HepG2 (cell line): ENCODE results near the gene MTOR. TPM values are rescaled to one million over a fixed set of nuclear protein-coding genes. Genes with fewer than 3 reads are reported as not detected.

ENCODE experiments used
- ATAC-seq: fragments of 200-7000 bp; cut with Tn5 transposase; 3 replicates; pipeline ENCODE4 v1.9.1; 2020; ENCODE audit warnings: mild to moderate bottlenecking, moderate library complexity
- BruUV-seq: library from RNA; stranded (reverse); fragments of 400-500 nt; replicated peaks from 2 replicates; lab custom pipeline; 2021; lab: Mats Ljungman, UMichigan
- CTCF ChIA-PET: fragments of 300-600 bp; formaldehyde crosslinking; extraction: SDS; loops from one replicate; lab custom pipeline; 2021; ENCODE audit warnings: low total read pairs, inconsistent platforms, low intra/inter-chr PET ratio; lab: Yijun Ruan, JAX
- POLR2A ChIA-PET: fragments of 350-600 bp; sonication (Branson Sonifier 250); formaldehyde crosslinking; loops from one replicate; lab custom pipeline; 2020; ENCODE audit warnings: antibody characterized with exemption, inconsistent platforms; lab: Yijun Ruan, JAX
- DNase-seq: peaks from one replicate; pipeline ENCODE4 v3.0.0-alpha.2; 2015; ENCODE audit warnings: low spot score
- FAIRE-seq: peaks from 3 replicates; lab custom pipeline; 2011; peaks lifted over from hg19 to GRCh38; lab: Jason Lieb, UNC
- H2AFZ ChIP-seq: one replicate; pipeline ENCODE4 v1.6.1; 2011; ENCODE audit warnings: low read length, inconsistent platforms
- H3K27ac ChIP-seq: fragments of 300-600 bp; 3 replicates; pipeline ENCODE4 v1.8.0; 2011; ENCODE audit warnings: mixed run types, mild to moderate bottlenecking, mixed read lengths, low read length, inconsistent platforms; ENCODE audit not compliant: insufficient read depth; ENCODE audit errors: extremely low read length
- H3K27me3 ChIP-seq, 2 experiments: fragments of 200-600 bp in 1 of 2; 2 replicates in 1 of 2; 3 replicates in 1 of 2; pipeline versions ENCODE4 v1.6.0 to v1.8.0; 2011; ENCODE audit warnings: low read length in 2 of 2, mild to moderate bottlenecking in 2 of 2, moderate library complexity in 2 of 2, inconsistent platforms in 1 of 2; ENCODE audit not compliant: insufficient read depth in 2 of 2, control insufficient read depth in 1 of 2
- H3K36me3 ChIP-seq, 2 experiments: fragments of 200-600 bp in 1 of 2; replicated peaks in 1 of 2; 2 replicates in 1 of 2; 3 replicates in 1 of 2; pipeline versions ENCODE4 v1.5.1 to v1.8.0; 2011; ENCODE audit warnings: low read length in 2 of 2, inconsistent platforms in 1 of 2; ENCODE audit not compliant: insufficient read depth in 2 of 2, control insufficient read depth in 1 of 2
- H3K4me1 ChIP-seq: 2 replicates; pipeline ENCODE4 v1.5.1; 2012; ENCODE audit warnings: low read length, inconsistent platforms; ENCODE audit not compliant: insufficient read depth
- H3K4me2 ChIP-seq: 2 replicates; pipeline ENCODE4 v1.6.0; 2011; ENCODE audit warnings: low read depth, low read length, inconsistent platforms
- H3K4me3 ChIP-seq, 3 experiments: fragments of 200-600 bp in 1 of 3; sonication (generic), shearing (Covaris generic) in 1 of 3; replicated peaks in 1 of 3; 2 replicates each; pipeline ENCODE4 v1.5.1; 2011 to 2016; ENCODE audit warnings: low read length in 3 of 3, inconsistent platforms in 2 of 3, low read depth in 2 of 3, mild to moderate bottlenecking in 2 of 3, control low read depth in 1 of 3, mixed read lengths in 1 of 3; ENCODE audit not compliant: insufficient read depth in 1 of 3
- H3K79me2 ChIP-seq: one replicate; pipeline ENCODE4 v1.6.1; 2011; ENCODE audit warnings: low read length, inconsistent platforms; ENCODE audit not compliant: insufficient read depth
- H3K9ac ChIP-seq: 2 replicates; pipeline ENCODE4 v1.6.0; 2011; ENCODE audit warnings: mild to moderate bottlenecking, low read depth, low read length, inconsistent platforms; ENCODE audit not compliant: insufficient read depth
- H3K9me3 ChIP-seq: 2 replicates; pipeline ENCODE4 v1.5.1; 2012; ENCODE audit warnings: mild to moderate bottlenecking, low read length
- H4K20me1 ChIP-seq: 2 replicates; pipeline ENCODE4 v1.6.0; 2011; ENCODE audit warnings: inconsistent platforms, mild to moderate bottlenecking, low read length, moderate library complexity; ENCODE audit not compliant: insufficient read depth
- ARHGAP35 ChIP-seq: sonication (generic); formaldehyde crosslinking; IDR thresholded peaks from 2 replicates; pipeline ENCODE4 v1.9.0; 2022; ENCODE audit warnings: mild to moderate bottlenecking, inconsistent platforms, moderate library complexity, missing genetic modification reagents, borderline replicate concordance
- GABPB1 ChIP-seq: IDR thresholded peaks from 2 replicates; pipeline ENCODE4 v1.6.1; 2016; ENCODE audit warnings: mild to moderate bottlenecking, missing genetic modification reagents, moderate library complexity, missing compliant biosample characterization
- IRX3 ChIP-seq: sonication (generic); formaldehyde crosslinking; IDR thresholded peaks from 2 replicates; pipeline ENCODE4 v1.8.1; 2023; ENCODE audit warnings: mild to moderate bottlenecking, low read depth, missing genetic modification reagents, borderline replicate concordance
- POGZ ChIP-seq: sonication (generic); formaldehyde crosslinking; IDR thresholded peaks from 2 replicates; pipeline ENCODE4 v1.4.0; 2020; ENCODE audit warnings: mild to moderate bottlenecking, missing genetic modification reagents
- PRDM15 ChIP-seq: sonication (generic); formaldehyde crosslinking; IDR thresholded peaks from 2 replicates; pipeline ENCODE4 v1.4.0; 2020; ENCODE audit warnings: missing genetic modification reagents
- TBL1XR1 ChIP-seq: fragments of 150-350 bp; IDR thresholded peaks from 2 replicates; pipeline ENCODE4 v1.6.1; 2014; ENCODE audit warnings: borderline replicate concordance, low read length; ENCODE audit not compliant: partially characterized antibody
- TBX3 ChIP-seq: fragments of 450-650 bp; IDR thresholded peaks from 2 replicates; pipeline ENCODE4 v1.6.1; 2017; ENCODE audit warnings: antibody characterized with exemption, mild to moderate bottlenecking, inconsistent platforms, borderline replicate concordance
- TRIM24 ChIP-seq: sonication (generic); formaldehyde crosslinking; IDR thresholded peaks from 2 replicates; pipeline ENCODE4 v1.8.0; 2022; ENCODE audit warnings: mild to moderate bottlenecking, missing genetic modification reagents
- XBP1 ChIP-seq: sonication (generic); formaldehyde crosslinking; IDR thresholded peaks from 2 replicates; pipeline ENCODE4 v1.5.0; 2020; ENCODE audit warnings: missing genetic modification reagents
- ZIK1 ChIP-seq: sonication (generic); formaldehyde crosslinking; IDR thresholded peaks from 2 replicates; pipeline ENCODE4 v1.5.0; 2020; ENCODE audit warnings: mild to moderate bottlenecking, low read depth, missing genetic modification reagents, borderline replicate concordance
- ZNF7 ChIP-seq: IDR thresholded peaks from 2 replicates; pipeline ENCODE4 v1.6.1; 2016; ENCODE audit warnings: missing biosample characterization, missing genetic modification reagents
- ZNF740 ChIP-seq: sonication (generic); formaldehyde crosslinking; IDR thresholded peaks from 2 replicates; pipeline ENCODE4 v1.4.0; 2020; ENCODE audit warnings: missing genetic modification reagents
- ZNF780A ChIP-seq: sonication (generic); formaldehyde crosslinking; IDR thresholded peaks from 2 replicates; pipeline ENCODE4 v1.8.0; 2022; ENCODE audit warnings: mild to moderate bottlenecking, missing genetic modification reagents, moderate library complexity
- WGBS: methylation state at CpG from one replicate; pipeline ENCODE4 v1.1.6; 2017; ENCODE audit warnings: low lambda C conversion rate; 5-methylcytosine and 5-hydroxymethylcytosine counted together
- in situ Hi-C: cut with HindIII; loops from 2 replicates; pipeline ENCODE4 v1.10.0; 2017; ENCODE audit warnings: low pct_unique_long_range_greater_than_20kb; ENCODE audit not compliant: extremely low pct_ligation_motif_present
- intact Hi-C: fragments of 100-400 bp; cut with micrococcal nuclease; formaldehyde crosslinking; loops from one replicate; pipeline ENCODE4 v1.10.0; 2022; ENCODE audit not compliant: unreplicated experiment
- polyA plus RNA-seq, 8 experiments: library from polyadenylated mRNA; depleted of rRNA in 3 of 8; stranded (reverse) in 7 of 8; unstranded in 1 of 8; fragments of >200 nt; fragmentation: Illumina TruSeq in 4 of 8; extraction: Trizol in 4 of 8; gene quantifications; 2 replicates each; pipeline versions ENCODE4 v1.2.1 to v1.2.3, GENCODE V29; 2011 to 2016; ENCODE audit warnings: low read depth in 4 of 8, missing spikeins in 1 of 8, mixed read lengths in 1 of 8; ENCODE audit not compliant: insufficient read depth in 1 of 8
- total RNA-seq, 5 experiments: library from RNA; depleted of rRNA; stranded (reverse); fragments of >200 nt; fragmentation: Illumina TruSeq; extraction: Trizol; gene quantifications; 2 replicates each; pipeline ENCODE4 v1.2.3, GENCODE V29; 2016; ENCODE audit warnings: low read depth in 1 of 5
- TF ChIP-seq, protein P1 (sequence below): sonication (generic); formaldehyde crosslinking; IDR thresholded peaks from 2 replicates; pipeline ENCODE4 v1.5.0; 2020; ENCODE audit warnings: mild to moderate bottlenecking, missing genetic modification reagents
- TF ChIP-seq, protein P2 (sequence below): sonication (generic); formaldehyde crosslinking; IDR thresholded peaks from 2 replicates; pipeline ENCODE4 v1.4.0; 2020; ENCODE audit warnings: low read depth, missing genetic modification reagents

MTOR gene
- total and polyA plus RNA-seq, 2 of the 13 experiments (the other 11 are each of a cell fraction or from before 2014, with no cell fraction given): 24.6 to 34.6 TPM

DNA sequence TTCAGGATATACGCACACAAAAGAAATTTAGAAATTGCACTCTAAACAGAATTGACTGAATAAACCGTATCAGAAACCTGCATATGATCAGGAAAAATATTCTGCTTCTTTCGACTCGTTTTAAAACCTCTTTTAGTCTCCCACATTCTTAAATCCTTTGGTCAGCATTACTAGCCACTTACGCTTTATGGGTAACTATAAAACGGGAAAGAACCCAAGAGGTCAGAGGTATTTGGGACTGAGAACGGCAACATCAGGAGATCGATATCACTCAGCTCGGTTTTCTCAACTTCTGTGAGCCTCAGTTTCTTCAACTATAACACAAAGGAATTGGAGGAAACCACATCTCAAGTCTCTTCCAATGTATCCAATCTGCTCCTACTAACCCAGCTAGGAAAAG is 109.6 kb downstream of the MTOR start:
- Histone ChIP-seq H3K36me3 (peaks cover 7 to 55% of the 10 kb centered on the region in 2 experiments), H2AFZ (no peak overlapping the region), H3K4me3 (no peak overlapping the region), H3K27me3 (no peaks in the 10 kb centered on the region), H4K20me1 (no peaks in the 10 kb centered on the region), H3K9me3 (no peaks in the 10 kb centered on the region), H3K4me1 (peaks cover 10% of the 10 kb centered on the region; the same call in 1 of the 2 replicates), H3K79me2 (no peaks in the 10 kb centered on the region), H3K27ac (no peak overlapping the region), H3K4me2 (no peak overlapping the region), H3K9ac (no peak overlapping the region)
- in situ Hi-C loops (no loop called here), intact Hi-C loops (no loop called here)
- POLR2A ChIA-PET: no interaction called here
- ATAC-seq: no peak
- CTCF ChIA-PET: no interaction called here
- no peak for FAIRE-seq
- WGBS: 97% methylated on average over 9 of the region's 9 CpGs
- no peak for DNase-seq
- BruUV-seq: no TSS peak
- TF ChIP-seq IRX3 (no peak), POGZ (no peak), PRDM15 (CRISPR knock-in tag) (no peak), ZNF740 (no peak), TBX3 (no peak), ZIK1 (no peak), ZNF7 (CRISPR knock-in tag) (no peak), XBP1 (CRISPR knock-in tag) (no peak), ZNF780A (CRISPR knock-in tag) (no peak), ARHGAP35 (CRISPR knock-in tag) (no peak), TBL1XR1 (no peak), GABPB1 (CRISPR knock-in tag) (no peak), TRIM24 (CRISPR knock-in tag) (no peak)
- TF ChIP-seq, protein P1, sequence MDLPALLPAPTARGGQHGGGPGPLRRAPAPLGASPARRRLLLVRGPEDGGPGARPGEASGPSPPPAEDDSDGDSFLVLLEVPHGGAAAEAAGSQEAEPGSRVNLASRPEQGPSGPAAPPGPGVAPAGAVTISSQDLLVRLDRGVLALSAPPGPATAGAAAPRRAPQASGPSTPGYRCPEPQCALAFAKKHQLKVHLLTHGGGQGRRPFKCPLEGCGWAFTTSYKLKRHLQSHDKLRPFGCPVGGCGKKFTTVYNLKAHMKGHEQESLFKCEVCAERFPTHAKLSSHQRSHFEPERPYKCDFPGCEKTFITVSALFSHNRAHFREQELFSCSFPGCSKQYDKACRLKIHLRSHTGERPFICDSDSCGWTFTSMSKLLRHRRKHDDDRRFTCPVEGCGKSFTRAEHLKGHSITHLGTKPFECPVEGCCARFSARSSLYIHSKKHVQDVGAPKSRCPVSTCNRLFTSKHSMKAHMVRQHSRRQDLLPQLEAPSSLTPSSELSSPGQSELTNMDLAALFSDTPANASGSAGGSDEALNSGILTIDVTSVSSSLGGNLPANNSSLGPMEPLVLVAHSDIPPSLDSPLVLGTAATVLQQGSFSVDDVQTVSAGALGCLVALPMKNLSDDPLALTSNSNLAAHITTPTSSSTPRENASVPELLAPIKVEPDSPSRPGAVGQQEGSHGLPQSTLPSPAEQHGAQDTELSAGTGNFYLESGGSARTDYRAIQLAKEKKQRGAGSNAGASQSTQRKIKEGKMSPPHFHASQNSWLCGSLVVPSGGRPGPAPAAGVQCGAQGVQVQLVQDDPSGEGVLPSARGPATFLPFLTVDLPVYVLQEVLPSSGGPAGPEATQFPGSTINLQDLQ (CRISPR knock-in tag): no peak
- TF ChIP-seq, protein P2, sequence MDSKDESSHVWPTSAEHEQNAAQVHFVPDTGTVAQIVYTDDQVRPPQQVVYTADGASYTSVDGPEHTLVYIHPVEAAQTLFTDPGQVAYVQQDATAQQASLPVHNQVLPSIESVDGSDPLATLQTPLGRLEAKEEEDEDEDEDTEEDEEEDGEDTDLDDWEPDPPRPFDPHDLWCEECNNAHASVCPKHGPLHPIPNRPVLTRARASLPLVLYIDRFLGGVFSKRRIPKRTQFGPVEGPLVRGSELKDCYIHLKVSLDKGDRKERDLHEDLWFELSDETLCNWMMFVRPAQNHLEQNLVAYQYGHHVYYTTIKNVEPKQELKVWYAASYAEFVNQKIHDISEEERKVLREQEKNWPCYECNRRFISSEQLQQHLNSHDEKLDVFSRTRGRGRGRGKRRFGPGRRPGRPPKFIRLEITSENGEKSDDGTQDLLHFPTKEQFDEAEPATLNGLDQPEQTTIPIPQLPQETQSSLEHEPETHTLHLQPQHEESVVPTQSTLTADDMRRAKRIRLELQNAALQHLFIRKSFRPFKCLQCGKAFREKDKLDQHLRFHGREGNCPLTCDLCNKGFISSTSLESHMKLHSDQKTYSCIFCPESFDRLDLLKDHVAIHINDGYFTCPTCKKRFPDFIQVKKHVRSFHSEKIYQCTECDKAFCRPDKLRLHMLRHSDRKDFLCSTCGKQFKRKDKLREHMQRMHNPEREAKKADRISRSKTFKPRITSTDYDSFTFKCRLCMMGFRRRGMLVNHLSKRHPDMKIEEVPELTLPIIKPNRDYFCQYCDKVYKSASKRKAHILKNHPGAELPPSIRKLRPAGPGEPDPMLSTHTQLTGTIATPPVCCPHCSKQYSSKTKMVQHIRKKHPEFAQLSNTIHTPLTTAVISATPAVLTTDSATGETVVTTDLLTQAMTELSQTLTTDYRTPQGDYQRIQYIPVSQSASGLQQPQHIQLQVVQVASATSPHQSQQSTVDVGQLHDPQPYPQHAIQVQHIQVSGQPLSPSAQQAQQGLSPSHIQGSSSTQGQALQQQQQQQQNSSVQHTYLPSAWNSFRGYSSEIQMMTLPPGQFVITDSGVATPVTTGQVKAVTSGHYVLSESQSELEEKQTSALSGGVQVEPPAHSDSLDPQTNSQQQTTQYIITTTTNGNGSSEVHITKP (CRISPR knock-in tag): no peak
